GM23338 (cell line): ENCODE measurements around the gene TBX3. TPM values are rescaled to one million over a fixed set of nuclear protein-coding genes. Genes with fewer than 3 reads are reported as not detected.
A peak's percentile ranks its signal among the peaks of the same experiment; 100 is the strongest.

Source experiments
- ATAC-seq: fragments of 200-7000 bp; cut with Tn5 transposase; 3 replicates; pipeline ENCODE4 v1.9.1; 2020
- DNase-seq: peaks from one replicate; pipeline ENCODE4 v3.0.0-alpha.2; 2015; ENCODE audit warnings: low spot score
- H2AFZ ChIP-seq: fragments of 200-600 bp; sonication (generic); 2 replicates; pipeline ENCODE4 v1.8.0; 2016; ENCODE audit warnings: antibody characterized with exemption, mild to moderate bottlenecking, moderate library complexity
- H3F3A ChIP-seq: fragments of 200-600 bp; sonication (generic); replicated peaks from 2 replicates; pipeline ENCODE4 v1.8.0; 2017; ENCODE audit warnings: antibody characterized with exemption, mixed run types, low read depth
- H3K27ac ChIP-seq: fragments of 200-600 bp; sonication (generic); 2 replicates; pipeline ENCODE4 v1.6.1; 2016; ENCODE audit warnings: low read depth
- H3K27me3 ChIP-seq: fragments of 200-600 bp; sonication (generic); 2 replicates; pipeline ENCODE4 v1.8.0; 2016; ENCODE audit warnings: mild to moderate bottlenecking, mixed run types, moderate library complexity; ENCODE audit not compliant: insufficient read depth
- H3K36me3 ChIP-seq: fragments of 200-600 bp; sonication (generic); 2 replicates; pipeline ENCODE4 v1.8.0; 2016; ENCODE audit warnings: mild to moderate bottlenecking; ENCODE audit not compliant: insufficient read depth
- H3K4me1 ChIP-seq: fragments of 200-600 bp; sonication (generic); 2 replicates; pipeline ENCODE4 v1.8.0; 2016; ENCODE audit warnings: mild to moderate bottlenecking, moderate library complexity; ENCODE audit not compliant: insufficient read depth
- H3K4me2 ChIP-seq: fragments of 200-600 bp; sonication (generic); 2 replicates; pipeline ENCODE4 v1.7.1; 2017; ENCODE audit warnings: mixed run types
- H3K4me3 ChIP-seq: fragments of 200-600 bp; sonication (generic); 2 replicates; pipeline ENCODE4 v1.6.1; 2016; ENCODE audit warnings: mixed run types
- H3K79me2 ChIP-seq: fragments of 200-600 bp; sonication (generic); replicated peaks from 2 replicates; pipeline ENCODE4 v1.8.0; 2017; ENCODE audit warnings: mild to moderate bottlenecking; ENCODE audit not compliant: insufficient read depth
- H3K9me2 ChIP-seq: fragments of 200-600 bp; sonication (generic); 2 replicates; pipeline ENCODE4 v1.8.0; 2017; ENCODE audit not compliant: insufficient read depth
- H4K20me1 ChIP-seq: fragments of 200-600 bp; sonication (generic); replicated peaks from 2 replicates; pipeline ENCODE4 v1.8.0; 2017; ENCODE audit warnings: mild to moderate bottlenecking; ENCODE audit not compliant: insufficient read depth
- H3K27ac Mint-ChIP-seq: 2 replicates; pipeline ENCODE4 v1.8.0; 2020; ENCODE audit warnings: inconsistent platforms, mild to moderate bottlenecking, moderate library complexity, mixed read lengths
- H3K27me3 Mint-ChIP-seq: 3 replicates; pipeline ENCODE4 v1.8.0; 2022; ENCODE audit warnings: low read depth, mild to moderate bottlenecking, moderate library complexity, mixed read lengths, inconsistent platforms; ENCODE audit not compliant: insufficient read depth, poor library complexity
- H3K36me3 Mint-ChIP-seq: 3 replicates; pipeline ENCODE4 v1.8.0; 2021; ENCODE audit warnings: low read depth, mild to moderate bottlenecking, inconsistent platforms, moderate library complexity, mixed read lengths
- H3K4me1 Mint-ChIP-seq: 3 replicates; pipeline ENCODE4 v1.8.0; 2020; ENCODE audit warnings: mild to moderate bottlenecking, inconsistent platforms, mixed read lengths
- H3K4me3 Mint-ChIP-seq: 3 replicates; pipeline ENCODE4 v1.8.0; 2021; ENCODE audit warnings: moderate library complexity, mild to moderate bottlenecking, inconsistent platforms, mixed read lengths
- H3K9me3 Mint-ChIP-seq: 3 replicates; pipeline ENCODE4 v1.8.0; 2020; ENCODE audit warnings: moderate library complexity, mild to moderate bottlenecking, inconsistent platforms, mixed read lengths
- CREB1 ChIP-seq: fragments of 250-450 bp; sonication (Bioruptor Pico); IDR thresholded peaks from 2 replicates; pipeline ENCODE4 v1.5.0; 2020; ENCODE audit warnings: low read depth, mild to moderate bottlenecking, moderate library complexity
- EZH2 ChIP-seq: fragments of 200-600 bp; sonication (generic); IDR thresholded peaks from one replicate; pipeline ENCODE4 v1.8.0; 2017; ENCODE audit warnings: antibody characterized with exemption, mild to moderate bottlenecking, low read depth; ENCODE audit not compliant: unreplicated experiment
- JUNB ChIP-seq: IDR thresholded peaks from one replicate; pipeline ENCODE4 v1.6.1; 2016; ENCODE audit warnings: antibody characterized with exemption; ENCODE audit not compliant: unreplicated experiment
- POLR2AphosphoS5 ChIP-seq: IDR thresholded peaks from 2 replicates; pipeline ENCODE4 v1.6.1; 2016; ENCODE audit warnings: antibody characterized with exemption, low read depth
- STAT1 ChIP-seq: IDR thresholded peaks from one replicate; pipeline ENCODE4 v1.6.1; 2016; ENCODE audit warnings: antibody characterized with exemption; ENCODE audit not compliant: unreplicated experiment
- ZNF331 ChIP-seq: fragments of 250-450 bp; sonication (Bioruptor Pico); IDR thresholded peaks from 2 replicates; pipeline ENCODE4 v1.5.0; 2020; ENCODE audit warnings: low read depth, mild to moderate bottlenecking, moderate library complexity
- polyA plus RNA-seq: library from polyadenylated mRNA; unstranded; fragments of >200 nt; fragmentation: Nextera tagmentation; extraction: Ambion mirVana; gene quantifications from 2 replicates; pipeline ENCODE4 v1.2.1, GENCODE V29; 2016
- total RNA-seq: library from RNA; depleted of rRNA; stranded (reverse); fragments of >200 nt; shearing (Covaris generic); gene quantifications from 2 replicates; pipeline ENCODE4 v1.2.3, GENCODE V29; 2014
- TF ChIP-seq, protein P1 (sequence below): IDR thresholded peaks from one replicate; pipeline ENCODE4 v1.6.1; 2018; ENCODE audit warnings: antibody characterized with exemption; ENCODE audit not compliant: unreplicated experiment
- TF ChIP-seq, protein P2 (sequence below), 2 experiments: fragments of 200-600 bp in 1 of 2; sonication (generic) in 1 of 2; conservative IDR thresholded peaks; 2 replicates each; pipeline versions ENCODE4 v1.5.1 to v1.6.1; 2016 to 2017; ENCODE audit warnings: antibody characterized with exemption in 2 of 2, low read depth in 2 of 2, mild to moderate bottlenecking in 2 of 2, moderate library complexity in 1 of 2

The TBX3 gene
- total and polyA plus RNA-seq, 2 experiments from 2014 or later = 0.18 to 0.24 TPM

DNA sequence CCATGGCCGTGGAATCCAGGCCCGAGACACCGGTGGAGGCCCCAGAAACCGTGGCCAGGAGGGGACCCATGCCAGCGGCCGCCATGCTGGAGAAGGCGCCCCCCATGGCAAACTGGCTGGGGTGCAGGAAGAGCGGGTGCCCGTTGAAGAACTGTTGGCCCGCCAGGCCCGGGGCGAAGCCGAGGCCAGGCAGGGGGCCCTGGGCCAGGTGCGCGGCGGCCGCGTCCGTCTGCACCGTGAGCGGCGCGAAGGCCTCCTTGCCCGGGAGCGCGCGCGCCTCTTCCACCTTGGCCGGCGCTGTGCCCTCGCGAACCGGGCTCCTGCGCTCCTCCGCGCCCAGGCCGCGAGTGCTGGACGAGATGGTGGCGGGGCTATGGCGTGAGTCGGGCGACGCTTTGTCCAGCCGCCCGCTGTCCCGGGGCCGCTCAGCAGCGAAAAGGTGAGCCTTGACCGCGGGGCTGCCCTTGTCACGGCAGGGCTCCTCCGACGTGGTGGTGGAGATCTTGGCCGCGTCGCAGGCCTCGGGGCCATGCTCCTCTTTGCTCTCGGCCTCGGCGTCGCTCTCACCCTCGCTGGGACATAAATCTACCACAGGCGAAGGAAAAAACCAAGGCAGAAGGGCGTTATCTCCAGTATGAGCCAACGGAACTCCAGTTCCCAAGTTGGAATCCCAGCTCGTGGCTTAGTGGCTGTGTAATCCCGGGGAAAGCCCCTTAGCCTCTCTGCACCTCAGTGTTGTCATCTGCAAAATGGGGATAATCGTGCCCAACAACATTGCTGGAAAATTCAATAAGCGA, 9.5 kb downstream of the TBX3 start (continued):
- no peak for TF ChIP-seq POLR2AphosphoS5
- TF ChIP-seq, protein P1, sequence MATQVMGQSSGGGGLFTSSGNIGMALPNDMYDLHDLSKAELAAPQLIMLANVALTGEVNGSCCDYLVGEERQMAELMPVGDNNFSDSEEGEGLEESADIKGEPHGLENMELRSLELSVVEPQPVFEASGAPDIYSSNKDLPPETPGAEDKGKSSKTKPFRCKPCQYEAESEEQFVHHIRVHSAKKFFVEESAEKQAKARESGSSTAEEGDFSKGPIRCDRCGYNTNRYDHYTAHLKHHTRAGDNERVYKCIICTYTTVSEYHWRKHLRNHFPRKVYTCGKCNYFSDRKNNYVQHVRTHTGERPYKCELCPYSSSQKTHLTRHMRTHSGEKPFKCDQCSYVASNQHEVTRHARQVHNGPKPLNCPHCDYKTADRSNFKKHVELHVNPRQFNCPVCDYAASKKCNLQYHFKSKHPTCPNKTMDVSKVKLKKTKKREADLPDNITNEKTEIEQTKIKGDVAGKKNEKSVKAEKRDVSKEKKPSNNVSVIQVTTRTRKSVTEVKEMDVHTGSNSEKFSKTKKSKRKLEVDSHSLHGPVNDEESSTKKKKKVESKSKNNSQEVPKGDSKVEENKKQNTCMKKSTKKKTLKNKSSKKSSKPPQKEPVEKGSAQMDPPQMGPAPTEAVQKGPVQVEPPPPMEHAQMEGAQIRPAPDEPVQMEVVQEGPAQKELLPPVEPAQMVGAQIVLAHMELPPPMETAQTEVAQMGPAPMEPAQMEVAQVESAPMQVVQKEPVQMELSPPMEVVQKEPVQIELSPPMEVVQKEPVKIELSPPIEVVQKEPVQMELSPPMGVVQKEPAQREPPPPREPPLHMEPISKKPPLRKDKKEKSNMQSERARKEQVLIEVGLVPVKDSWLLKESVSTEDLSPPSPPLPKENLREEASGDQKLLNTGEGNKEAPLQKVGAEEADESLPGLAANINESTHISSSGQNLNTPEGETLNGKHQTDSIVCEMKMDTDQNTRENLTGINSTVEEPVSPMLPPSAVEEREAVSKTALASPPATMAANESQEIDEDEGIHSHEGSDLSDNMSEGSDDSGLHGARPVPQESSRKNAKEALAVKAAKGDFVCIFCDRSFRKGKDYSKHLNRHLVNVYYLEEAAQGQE = no peak
- no peak for TF ChIP-seq STAT1
- no peak for TF ChIP-seq ZNF331
- TF ChIP-seq CREB1 = no peak
- TF ChIP-seq EZH2 = peak; percentile 60
- TF ChIP-seq, protein P2, sequence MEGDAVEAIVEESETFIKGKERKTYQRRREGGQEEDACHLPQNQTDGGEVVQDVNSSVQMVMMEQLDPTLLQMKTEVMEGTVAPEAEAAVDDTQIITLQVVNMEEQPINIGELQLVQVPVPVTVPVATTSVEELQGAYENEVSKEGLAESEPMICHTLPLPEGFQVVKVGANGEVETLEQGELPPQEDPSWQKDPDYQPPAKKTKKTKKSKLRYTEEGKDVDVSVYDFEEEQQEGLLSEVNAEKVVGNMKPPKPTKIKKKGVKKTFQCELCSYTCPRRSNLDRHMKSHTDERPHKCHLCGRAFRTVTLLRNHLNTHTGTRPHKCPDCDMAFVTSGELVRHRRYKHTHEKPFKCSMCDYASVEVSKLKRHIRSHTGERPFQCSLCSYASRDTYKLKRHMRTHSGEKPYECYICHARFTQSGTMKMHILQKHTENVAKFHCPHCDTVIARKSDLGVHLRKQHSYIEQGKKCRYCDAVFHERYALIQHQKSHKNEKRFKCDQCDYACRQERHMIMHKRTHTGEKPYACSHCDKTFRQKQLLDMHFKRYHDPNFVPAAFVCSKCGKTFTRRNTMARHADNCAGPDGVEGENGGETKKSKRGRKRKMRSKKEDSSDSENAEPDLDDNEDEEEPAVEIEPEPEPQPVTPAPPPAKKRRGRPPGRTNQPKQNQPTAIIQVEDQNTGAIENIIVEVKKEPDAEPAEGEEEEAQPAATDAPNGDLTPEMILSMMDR (conservative IDR thresholded peaks at IDR 0.05; ENCODE audit: low read depth in 2 of 2) = peak in 1 of 2 experiments; percentile 3; a peak in 1 of 4 replicates

DNA sequence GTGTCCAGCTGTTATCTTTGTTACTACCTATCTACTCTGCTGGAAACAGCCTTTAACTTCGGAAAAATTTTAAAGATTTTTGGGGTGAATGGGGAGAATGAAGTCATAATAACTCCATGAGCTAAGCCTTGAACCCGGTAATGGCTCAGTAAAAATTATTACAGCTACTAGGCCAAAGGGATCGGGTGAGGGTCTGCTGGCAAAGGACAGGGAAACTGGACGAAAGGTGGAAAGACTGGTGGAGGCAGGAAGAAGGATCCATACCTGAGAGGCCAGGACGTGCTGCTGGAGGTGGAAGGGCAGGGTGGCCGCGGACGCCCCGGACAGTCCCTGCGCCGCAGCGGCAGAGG, 10.1 kb downstream of the TBX3 start:
- H3K27me3 Mint-ChIP-seq = peaks cover 98% of the 10 kb centered on the region
- H4K20me1 ChIP-seq = peaks cover 12% of the 10 kb centered on the region; the same call in 1 of the 2 replicates
- no peaks in the 10 kb centered on the region for H3K36me3 Mint-ChIP-seq
- peak overlapping the region; percentile 61 for H3K4me3 Mint-ChIP-seq
- H3K4me1 Mint-ChIP-seq = peaks cover 67% of the 10 kb centered on the region
- no peak; the same call in 1 of the 3 replicates for ATAC-seq
- peak overlapping the region; percentile 85 for H3K4me2 ChIP-seq
- TF ChIP-seq JUNB (no peak), EZH2 (peak; percentile 26)
- TF ChIP-seq, protein P2 (conservative IDR thresholded peaks at IDR 0.05; ENCODE audit: low read depth in 2 of 2) = no peak
- no peaks in the 10 kb centered on the region for H3K9me3 Mint-ChIP-seq
- no peaks in the 10 kb centered on the region for H3K36me3 ChIP-seq
- H3K9me2 ChIP-seq = no peaks in the 10 kb centered on the region
- H3F3A ChIP-seq = peaks cover 38% of the 10 kb centered on the region
- H3K79me2 ChIP-seq = no peaks in the 10 kb centered on the region
- H2AFZ ChIP-seq = peak overlapping the region; percentile 48; the same call in 1 of the 2 replicates
- H3K27ac ChIP-seq = no peak overlapping the region
- peaks cover 85% of the 10 kb centered on the region for H3K4me1 ChIP-seq
- H3K27ac Mint-ChIP-seq = no peak overlapping the region
- H3K4me3 ChIP-seq = peak overlapping the region; percentile 46; the same call in 1 of the 2 replicates
- no peak for DNase-seq
- peaks cover 99% of the 10 kb centered on the region for H3K27me3 ChIP-seq
